Endometrial microvascular endothelial cells (primary cell): ENCODE data around the gene MAP2K5. TPM values are rescaled to one million over a fixed set of nuclear protein-coding genes. Genes with fewer than 3 reads are reported as not detected.

Experiments
- in situ Hi-C: cut with HindIII; loops from 2 replicates; pipeline ENCODE4 v1.10.0; 2017; ENCODE audit warnings: low sequenced_read_pairs, low pct_unique_long_range_greater_than_20kb; ENCODE audit errors: inconsistent ontology term
- total RNA-seq: library from RNA; depleted of rRNA; stranded (reverse); fragments of >200 nt; gene quantifications from one replicate; pipeline ENCODE4 v1.2.3, GENCODE V29; 2015; ENCODE audit errors: inconsistent ontology term

MAP2K5 gene
- total RNA-seq, 1 donor from 2014 or later, result 6.2 TPM

DNA sequence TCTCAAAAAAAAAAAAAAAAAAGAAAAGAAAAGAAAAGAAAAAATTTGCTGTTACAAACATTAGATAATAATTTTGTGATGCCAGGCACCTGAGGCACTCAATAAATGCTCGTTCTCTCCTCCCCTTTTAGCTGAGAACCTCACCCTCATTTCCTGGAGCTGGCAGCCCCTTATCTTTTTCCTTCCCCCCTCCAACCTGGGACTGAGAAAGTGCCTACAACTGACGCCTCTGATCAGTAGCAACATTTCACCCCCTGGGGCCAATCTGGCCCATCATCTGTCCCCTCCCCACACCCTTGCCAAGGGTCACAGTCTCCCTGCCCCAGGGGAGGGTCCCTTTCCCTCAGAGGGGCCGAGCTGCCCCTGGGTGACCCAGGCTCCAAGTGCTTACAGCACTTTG is 309.9 kb downstream of the MAP2K5 start:
- in situ Hi-C loops, result no loop called here

DNA sequence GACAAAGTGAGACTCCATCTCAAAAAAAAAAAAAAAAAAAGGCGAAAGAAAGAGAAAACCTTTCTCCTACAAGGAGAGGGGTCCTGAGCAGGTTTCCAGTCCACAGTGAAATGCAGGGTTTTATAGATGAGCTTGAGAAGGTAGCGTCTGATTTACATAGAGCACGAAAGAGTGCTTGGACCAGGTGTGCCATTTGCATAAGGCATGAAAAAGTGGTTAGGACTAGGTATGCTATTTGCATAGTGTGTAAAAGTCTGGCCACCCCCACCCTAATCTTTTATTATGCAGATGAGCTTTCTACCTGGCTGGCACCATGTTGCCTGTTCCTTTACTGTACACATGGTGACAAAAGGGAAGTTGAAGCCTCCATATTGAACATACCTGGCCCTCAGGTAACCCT is 311.0 kb downstream of the MAP2K5 start:
- in situ Hi-C loops, result no loop called here

DNA sequence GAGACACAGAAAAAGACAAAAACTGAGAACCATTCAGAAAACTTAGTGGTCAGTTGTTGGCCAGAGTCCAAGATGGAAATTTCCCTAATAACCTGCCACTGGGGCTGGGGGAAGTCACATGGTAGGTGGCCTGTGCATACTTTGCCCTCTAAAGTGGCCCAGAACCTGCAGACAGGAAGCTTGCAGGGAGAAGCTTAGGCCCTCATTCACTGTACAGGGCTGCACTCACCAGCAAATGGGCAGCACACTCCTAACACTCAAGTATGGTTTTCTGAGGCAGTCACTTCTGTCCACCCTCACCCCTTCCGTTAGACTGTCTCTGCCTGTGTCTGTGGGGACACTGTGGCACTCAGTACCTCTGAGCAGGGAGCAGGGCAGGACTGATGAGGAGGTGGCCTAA is 311.9 kb downstream of the MAP2K5 start:
- in situ Hi-C loops, result no loop called here

DNA sequence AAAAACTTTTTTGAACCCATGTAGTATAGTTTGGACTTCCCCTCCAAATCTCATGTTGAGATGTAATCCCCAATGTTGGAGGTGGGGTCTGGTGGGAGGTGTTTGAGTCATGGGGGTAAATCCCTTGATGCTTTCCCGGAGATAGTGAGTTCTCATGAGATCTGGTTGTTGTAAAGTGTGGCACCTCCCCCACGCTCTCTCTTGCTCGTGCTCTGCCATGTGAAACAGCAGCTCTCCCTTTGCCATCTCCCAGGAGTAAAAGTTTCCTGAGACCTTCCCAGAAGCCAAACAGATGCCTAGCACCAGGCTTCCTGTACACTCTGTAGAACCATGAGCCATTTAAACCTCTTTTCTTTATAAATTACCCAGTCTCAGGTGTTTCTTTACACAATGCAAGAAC is 313.3 kb downstream of the MAP2K5 start:
- in situ Hi-C loops, result no loop called here

Other genes with a start within 250 kb of the MAP2K5 start
- 0.65 TPM for gene C15orf61, start 21.6 kb upstream of the MAP2K5 start, total RNA-seq